Liver (tissue), 9 donors: ENCODE data around the gene NR2F1. TPM values are rescaled to one million over a fixed set of nuclear protein-coding genes. Genes with fewer than 3 reads are reported as not detected.

Source experiments
- DNase-seq: peaks from one replicate; pipeline ENCODE4 v3.0.0-alpha.2; 2017; ENCODE audit warnings: low spot score
- H3K27ac ChIP-seq, 2 donors: one replicate each; pipeline ENCODE4 v1.7.0; 2013; ENCODE audit warnings: inconsistent platforms in 2 of 2, low read length in 2 of 2, control low read depth in 1 of 2, low read depth in 1 of 2, mild to moderate bottlenecking in 1 of 2
- H3K27me3 ChIP-seq, 4 donors: one replicate each; pipeline versions ENCODE4 v1.6.1 to v1.7.0; 2013; ENCODE audit warnings: low read length in 3 of 4, inconsistent platforms in 1 of 4, mild to moderate bottlenecking in 1 of 4, moderate library complexity in 1 of 4; ENCODE audit not compliant: control insufficient read depth in 4 of 4, insufficient read depth in 4 of 4
- H3K36me3 ChIP-seq, 4 donors: one replicate each; pipeline versions ENCODE4 v1.6.1 to v1.7.0; 2013; ENCODE audit warnings: low read length in 3 of 4, mild to moderate bottlenecking in 3 of 4, low read depth in 1 of 4, moderate library complexity in 1 of 4; ENCODE audit not compliant: control insufficient read depth in 4 of 4, insufficient read depth in 3 of 4
- H3K4me1 ChIP-seq, 4 donors: one replicate each; pipeline versions ENCODE4 v1.6.1 to v1.7.0; 2013; ENCODE audit warnings: low read length in 3 of 4, mild to moderate bottlenecking in 3 of 4, moderate library complexity in 1 of 4; ENCODE audit not compliant: control insufficient read depth in 4 of 4, insufficient read depth in 4 of 4
- H3K4me3 ChIP-seq, 3 donors: one replicate each; pipeline versions ENCODE4 v1.6.1 to v1.7.0; 2013; ENCODE audit warnings: low read length in 3 of 3, control low read depth in 1 of 3, low read depth in 1 of 3, mild to moderate bottlenecking in 1 of 3
- H3K9ac ChIP-seq, 2 donors: one replicate each; pipeline ENCODE4 v1.7.0; 2013; ENCODE audit warnings: low read length in 2 of 2, mild to moderate bottlenecking in 2 of 2, moderate library complexity in 2 of 2, control low read depth in 1 of 2, low read depth in 1 of 2
- H3K9me3 ChIP-seq, 4 donors: one replicate each; pipeline versions ENCODE4 v1.6.1 to v1.7.0; 2013; ENCODE audit warnings: low read length in 3 of 4; ENCODE audit not compliant: control insufficient read depth in 4 of 4
- ATF3 ChIP-seq: IDR thresholded peaks from 2 replicates; pipeline ENCODE4 v1.6.1; 2016; ENCODE audit warnings: antibody characterized with exemption
- EGR1 ChIP-seq, 2 donors: IDR thresholded peaks; 2 replicates each; pipeline ENCODE4 v1.6.1; 2016 to 2018; ENCODE audit warnings: antibody characterized with exemption in 2 of 2, low read depth in 2 of 2
- FOXA1 ChIP-seq: IDR thresholded peaks from 2 replicates; pipeline ENCODE4 v1.6.1; 2016; ENCODE audit warnings: antibody characterized with exemption
- FOXA2 ChIP-seq: IDR thresholded peaks from 2 replicates; pipeline ENCODE4 v1.6.1; 2016; ENCODE audit warnings: antibody characterized with exemption
- GABPA ChIP-seq, 2 donors: IDR thresholded peaks in 1 of 2; conservative IDR thresholded peaks in 1 of 2; 2 replicates each; pipeline ENCODE4 v1.6.1; 2016; ENCODE audit warnings: antibody characterized with exemption in 2 of 2, mild to moderate bottlenecking in 1 of 2, moderate library complexity in 1 of 2
- HNF4A ChIP-seq, 2 donors: conservative IDR thresholded peaks; 2 replicates each; pipeline ENCODE4 v1.6.1; 2016; ENCODE audit warnings: antibody characterized with exemption in 2 of 2, mild to moderate bottlenecking in 2 of 2
- HNF4G ChIP-seq: IDR thresholded peaks from 2 replicates; pipeline ENCODE4 v1.6.1; 2016; ENCODE audit warnings: antibody characterized with exemption
- JUND ChIP-seq, 2 donors: IDR thresholded peaks; 2 replicates each; pipeline ENCODE4 v1.6.1; 2016; ENCODE audit warnings: antibody characterized with exemption in 2 of 2
- MAX ChIP-seq: IDR thresholded peaks from 2 replicates; pipeline ENCODE4 v1.6.1; 2016; ENCODE audit warnings: antibody characterized with exemption
- NR2F2 ChIP-seq: IDR thresholded peaks from 2 replicates; pipeline ENCODE4 v1.6.1; 2016; ENCODE audit warnings: antibody characterized with exemption
- RAD21 ChIP-seq, 2 donors: IDR thresholded peaks; 2 replicates each; pipeline ENCODE4 v1.6.1; 2016; ENCODE audit warnings: antibody characterized with exemption in 2 of 2, mild to moderate bottlenecking in 2 of 2
- REST ChIP-seq: IDR thresholded peaks from 2 replicates; pipeline ENCODE4 v1.6.1; 2016; ENCODE audit warnings: antibody characterized with exemption, mild to moderate bottlenecking
- SP1 ChIP-seq: IDR thresholded peaks from 2 replicates; pipeline ENCODE4 v1.6.1; 2018; ENCODE audit warnings: antibody characterized with exemption, mild to moderate bottlenecking
- TAF1 ChIP-seq: conservative IDR thresholded peaks from 2 replicates; pipeline ENCODE4 v1.6.1; 2016; ENCODE audit warnings: antibody characterized with exemption, mild to moderate bottlenecking
- YY1 ChIP-seq: IDR thresholded peaks from 2 replicates; pipeline ENCODE4 v1.6.1; 2016; ENCODE audit warnings: antibody characterized with exemption, mild to moderate bottlenecking
- ZBTB33 ChIP-seq: IDR thresholded peaks from 2 replicates; pipeline ENCODE4 v1.6.1; 2016; ENCODE audit warnings: antibody characterized with exemption
- WGBS: extraction: QIAGEN DNeasy Blood & Tissue Kit; methylation state at CpG from one replicate; pipeline ENCODE4 v1.1.7; 2013; 5-methylcytosine and 5-hydroxymethylcytosine counted together
- polyA plus RNA-seq, 2 donors: library from polyadenylated mRNA; stranded (reverse) in 1 of 2; unstranded in 1 of 2; fragments of 200-250 nt in 1 of 2; fragments of >200 nt in 1 of 2; fragmentation: Nextera tagmentation in 1 of 2; extraction: Ambion mirVana in 1 of 2; gene quantifications; one replicate each; pipeline versions ENCODE4 v1.2.1 to v1.2.3, GENCODE V29; 2013 to 2015
- total RNA-seq, 2 donors: library from RNA; depleted of rRNA; stranded (reverse); fragments of >200 nt; gene quantifications; one replicate each; pipeline ENCODE4 v1.2.3, GENCODE V29; 2014
- donor health status: healthy.
- donor health status: healthy.
- donor health status: healthy.
- donor health status: healthy.
- donor health status: healthy.

Gene NR2F1
- total and polyA plus RNA-seq, 4 donors: 3.9 to 13.0 (median 10.6) TPM

GRCh38 chr5:93598091-93599000, 15.3 kb downstream of the NR2F1 start (continued):
- TF ChIP-seq ZBTB33: no peak

GRCh38 chr5:93599001-93599379, 16.0 kb downstream of the NR2F1 start:
- peaks cover 2 to 13% (median 11%) of the 10 kb centered on the region in 4 donors for H3K27me3 ChIP-seq
- TF ChIP-seq RAD21 (IDR thresholded peaks at IDR 0.05) (no peak), ATF3 (no peak), HNF4A (conservative IDR thresholded peaks at IDR 0.05) (no peak), NR2F2 (no peak), YY1 (no peak), HNF4G (no peak), SP1 (no peak), TAF1 (no peak), FOXA1 (no peak), ZBTB33 (no peak), FOXA2 (no peak), MAX (no peak)
- no peaks in the 10 kb centered on the region for H3K36me3 ChIP-seq

GRCh38 chr5:93599399-93600120, 16.5 kb downstream of the NR2F1 start:
- TF ChIP-seq REST (no peak), YY1 (no peak), GABPA (IDR thresholded peaks at IDR 0.05 in 1 of 2, conservative IDR thresholded peaks at IDR 0.05 in 1 of 2) (no peak), EGR1 (IDR thresholded peaks at IDR 0.05; ENCODE audit: low read depth in 2 of 2) (no peak), FOXA2 (no peak), RAD21 (IDR thresholded peaks at IDR 0.05) (no peak), TAF1 (no peak), ATF3 (no peak), HNF4A (conservative IDR thresholded peaks at IDR 0.05) (no peak), JUND (IDR thresholded peaks at IDR 0.05) (no peak), MAX (no peak)
- H3K4me3 ChIP-seq: no peak overlapping the region
- peaks cover 0 to 1% (median 0%) of the 10 kb centered on the region in 4 donors for H3K9me3 ChIP-seq
- DNase-seq: no peak
- no peaks in the 10 kb centered on the region for H3K36me3 ChIP-seq
- no peak overlapping the region for H3K27ac ChIP-seq
- peaks cover 2 to 13% (median 11%) of the 10 kb centered on the region in 4 donors for H3K27me3 ChIP-seq
- no peak overlapping the region for H3K9ac ChIP-seq
- WGBS: 27% methylated on average over 17 of the region's 17 CpGs
- H3K4me1 ChIP-seq: peaks cover 0 to 8% (median 0%) of the 10 kb centered on the region in 4 donors

More at GRCh38 chr5:93599001-93599379, 16.0 kb downstream of the NR2F1 start:
- Histone ChIP-seq H3K9ac (no peak overlapping the region), H3K27ac (no peak overlapping the region), H3K9me3 (peaks cover 0 to 1% (median 0%) of the 10 kb centered on the region in 4 donors), H3K4me3 (no peak overlapping the region), H3K4me1 (peaks cover 0 to 4% (median 0%) of the 10 kb centered on the region in 4 donors)
- DNase-seq: no peak
- WGBS: 27% methylated on average over 5 of the region's 5 CpGs
